Sigmoid colon (tissue), 4 donors: ENCODE data around the gene MYO18B.

Source experiments
- CTCF ChIP-seq, 4 experiments: fragments of 450-650 bp in 3 of 4; fragments of 200-600 bp in 1 of 4; IDR thresholded peaks; one replicate each; pipeline ENCODE4 v1.5.1; 2016 to 2019; ENCODE audit warnings: antibody characterized with exemption in 4 of 4, mild to moderate bottlenecking in 3 of 4, moderate library complexity in 2 of 4
- EP300 ChIP-seq, 4 donors: sonication (generic); formaldehyde crosslinking; IDR thresholded peaks; one replicate each; pipeline ENCODE4 v1.6.1; 2017; ENCODE audit warnings: antibody characterized with exemption in 4 of 4
- POLR2A ChIP-seq, 2 donors: fragments of 450-650 bp; IDR thresholded peaks; one replicate each; pipeline ENCODE4 v1.6.1; 2016; ENCODE audit warnings: antibody characterized with exemption in 2 of 2, mild to moderate bottlenecking in 2 of 2, moderate library complexity in 2 of 2
- POLR2AphosphoS5 ChIP-seq, 4 donors: sonication (generic); formaldehyde crosslinking; IDR thresholded peaks; one replicate each; pipeline ENCODE4 v1.6.1; 2017; ENCODE audit warnings: antibody characterized with exemption in 4 of 4

GRCh38 chr22:25935266-25936058 is 193.5 kb downstream of the MYO18B start:
- TF ChIP-seq EP300 (IDR thresholded peaks at IDR 0.05) (no peak), CTCF (IDR thresholded peaks at IDR 0.05) (no peak), POLR2A (IDR thresholded peaks at IDR 0.05) (no peak), POLR2AphosphoS5 (IDR thresholded peaks at IDR 0.05) (no peak)
